PFSK-1 (cell line): Measurements from ENCODE around the gene MCTP1.

Experiments used
- FOXP2 ChIP-seq: optimal IDR thresholded peaks from 2 replicates; pipeline ENCODE3; 2011; ENCODE audit warnings: borderline replicate concordance, control low read depth, inconsistent platforms; ENCODE audit not compliant: insufficient read depth; ENCODE audit errors: extremely low read length, extremely low read depth
- POLR2AphosphoS5 ChIP-seq: IDR thresholded peaks from 2 replicates; pipeline ENCODE4 v1.6.1; 2012; ENCODE audit warnings: low read depth, mild to moderate bottlenecking, control low read depth, low read length, moderate library complexity
- REST ChIP-seq, 2 experiments: IDR thresholded peaks; 2 replicates each; pipeline versions ENCODE4 v1.6.1 to v1.8.0; 2011 to 2012; ENCODE audit warnings: low read depth in 2 of 2, low read length in 2 of 2, control low read depth in 1 of 2, inconsistent platforms in 1 of 2, mild to moderate bottlenecking in 1 of 2, moderate library complexity in 1 of 2; ENCODE audit not compliant: insufficient read depth in 1 of 2
- SIN3A ChIP-seq: IDR thresholded peaks from 2 replicates; pipeline ENCODE4 v1.6.1; 2012; ENCODE audit warnings: mild to moderate bottlenecking, low read length, moderate library complexity, borderline replicate concordance; ENCODE audit not compliant: insufficient read depth
- TAF1 ChIP-seq: IDR thresholded peaks from 2 replicates; pipeline ENCODE4 v1.6.1; 2012; ENCODE audit warnings: low read length, control low read depth, borderline replicate concordance; ENCODE audit not compliant: insufficient read depth

MCTP1 gene

GRCh38 chr5:95029569-95030366 lies 255.1 kb downstream of the MCTP1 start:
- TF ChIP-seq SIN3A (no peak), FOXP2 (no peak), TAF1 (no peak), POLR2AphosphoS5 (no peak), REST (IDR thresholded peaks at IDR 0.05; ENCODE audit: insufficient read depth in 1 of 2, low read depth in 2 of 2, low read length in 2 of 2) (no peak)

DNA sequence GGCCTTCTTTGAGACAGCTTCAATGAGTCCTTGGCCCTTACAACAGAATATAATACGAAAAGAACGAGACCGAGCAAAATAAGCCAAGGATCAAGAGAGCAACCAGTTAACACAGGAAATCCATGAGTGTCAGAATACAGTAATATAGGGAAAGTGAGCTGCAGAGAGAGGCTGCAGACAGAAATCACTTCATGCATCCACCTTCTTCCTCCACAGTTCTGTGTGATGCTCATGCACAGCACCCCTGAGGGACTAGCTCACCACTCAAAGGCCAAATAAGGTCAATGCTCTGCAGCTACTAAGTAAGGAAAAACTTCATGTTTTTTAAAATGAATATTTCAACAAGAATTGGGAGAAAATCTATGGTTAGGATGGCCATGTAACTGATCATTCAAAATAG lies 257.1 kb downstream of the MCTP1 start:
- no peak for TF ChIP-seq REST (IDR thresholded peaks at IDR 0.05; ENCODE audit: insufficient read depth in 1 of 2, low read depth in 2 of 2, low read length in 2 of 2)
- no peak for TF ChIP-seq FOXP2
- TF ChIP-seq TAF1: no peak
- no peak for TF ChIP-seq POLR2AphosphoS5
- no peak for TF ChIP-seq SIN3A

DNA sequence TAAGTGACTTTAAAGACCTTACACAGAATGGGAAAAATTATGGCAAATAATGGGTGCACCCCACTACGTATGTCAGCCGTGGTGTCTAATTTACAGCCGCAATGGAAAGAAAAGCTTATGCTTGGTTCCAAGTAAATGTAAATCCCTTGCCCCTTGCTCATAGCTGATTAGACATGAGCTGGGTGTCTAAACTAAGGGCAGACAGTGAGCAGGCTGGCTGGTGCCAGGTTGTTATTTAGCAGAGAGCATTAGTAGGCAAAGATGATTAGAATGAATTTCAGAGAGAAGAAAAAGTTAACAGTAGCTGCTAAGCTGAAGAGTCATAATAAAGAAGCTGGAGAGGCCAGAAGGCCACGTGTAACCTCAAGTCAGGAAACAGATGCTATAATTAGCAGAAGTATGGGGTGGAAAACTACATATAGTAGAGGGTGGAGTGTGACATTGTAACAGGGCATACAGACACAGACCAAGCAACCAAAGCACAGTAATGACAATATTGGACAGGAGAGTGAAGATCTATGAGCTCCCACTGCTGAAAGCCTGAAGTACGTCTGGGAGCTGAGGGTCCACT lies 257.7 kb downstream of the MCTP1 start:
- TF ChIP-seq FOXP2 (no peak), POLR2AphosphoS5 (no peak), REST (IDR thresholded peaks at IDR 0.05; ENCODE audit: insufficient read depth in 1 of 2, low read depth in 2 of 2, low read length in 2 of 2) (no peak), TAF1 (no peak), SIN3A (no peak)

GRCh38 chr5:95026718-95027117 lies 258.2 kb downstream of the MCTP1 start:
- TF ChIP-seq SIN3A: no peak
- TF ChIP-seq POLR2AphosphoS5: no peak
- no peak for TF ChIP-seq REST (IDR thresholded peaks at IDR 0.05; ENCODE audit: insufficient read depth in 1 of 2, low read depth in 2 of 2, low read length in 2 of 2)
- TF ChIP-seq TAF1: no peak
- no peak for TF ChIP-seq FOXP2
